ENCODE data around the gene LRRC26. TPM values are rescaled to one million over a fixed set of nuclear protein-coding genes. Genes with fewer than 3 reads are reported as not detected.

Gene LRRC26
- total and polyA plus RNA-seq, 2 of the 13 experiments (the other 11 are each of a cell fraction or from before 2014, with no cell fraction given) = not detected

GRCh38 chr9:137201205-137201868, 31.5 kb upstream of the LRRC26 start (continued):
- TF ChIP-seq KDM2A (CRISPR knock-in tag; IDR thresholded peaks at IDR 0.05; ENCODE audit: borderline replicate concordance, low read depth) (no peak), HNF4G (IDR thresholded peaks at IDR 0.05; ENCODE audit: borderline replicate concordance, low read depth, low read length) (no peak), HNF4G (CRISPR knock-in tag; IDR thresholded peaks at IDR 0.05; ENCODE audit: borderline replicate concordance, low read depth) (no peak), ZNF761 (CRISPR knock-in tag; conservative IDR thresholded peaks at IDR 0.05) (0 out of 2 replicates have a peak, but pooled peaks have one; percentile 26), PRDM10 (CRISPR knock-in tag; IDR thresholded peaks at IDR 0.05; ENCODE audit: low read depth) (peak; percentile 11), MED8 (CRISPR knock-in tag; IDR thresholded peaks at IDR 0.05; ENCODE audit: insufficient replicate concordance) (no peak), ZNF280B (CRISPR knock-in tag; IDR thresholded peaks at IDR 0.05; ENCODE audit: borderline replicate concordance) (0 out of 2 replicates have a peak, but pooled peaks have one; percentile 8), CENPBD1 (CRISPR knock-in tag; IDR thresholded peaks at IDR 0.05; ENCODE audit: borderline replicate concordance, low read depth) (no peak), ZNF407 (CRISPR knock-in tag; IDR thresholded peaks at IDR 0.05; ENCODE audit: not compliant biosample characterization) (peak; percentile 14), ZHX1 (CRISPR knock-in tag; IDR thresholded peaks at IDR 0.05; ENCODE audit: low read depth) (no peak)

Measured in HepG2 (cell line).